DMS153 treated with DMSO at 0.1 percent for 48 hours (cell line): ENCODE measurements around the gene RIMOC1.

Experiments used
- DNase-seq: peaks from one replicate; lab custom pipeline; 2025; ENCODE audit not compliant: unreplicated experiment; lab: John Stamatoyannopoulos, UW

RIMOC1 gene, protein sequence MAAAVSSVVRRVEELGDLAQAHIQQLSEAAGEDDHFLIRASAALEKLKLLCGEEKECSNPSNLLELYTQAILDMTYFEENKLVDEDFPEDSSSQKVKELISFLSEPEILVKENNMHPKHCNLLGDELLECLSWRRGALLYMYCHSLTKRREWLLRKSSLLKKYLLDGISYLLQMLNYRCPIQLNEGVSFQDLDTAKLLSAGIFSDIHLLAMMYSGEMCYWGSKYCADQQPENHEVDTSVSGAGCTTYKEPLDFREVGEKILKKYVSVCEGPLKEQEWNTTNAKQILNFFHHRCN

GRCh38 chr5:41903892-41904799 lies at the start of gene RIMOC1:
TSS of gene RIMOC1 (plus strand) at chr5:41904344. CDS start at chr5:41904368, 24 bp downstream.
- peak; percentile 100 for DNase-seq

DNA sequence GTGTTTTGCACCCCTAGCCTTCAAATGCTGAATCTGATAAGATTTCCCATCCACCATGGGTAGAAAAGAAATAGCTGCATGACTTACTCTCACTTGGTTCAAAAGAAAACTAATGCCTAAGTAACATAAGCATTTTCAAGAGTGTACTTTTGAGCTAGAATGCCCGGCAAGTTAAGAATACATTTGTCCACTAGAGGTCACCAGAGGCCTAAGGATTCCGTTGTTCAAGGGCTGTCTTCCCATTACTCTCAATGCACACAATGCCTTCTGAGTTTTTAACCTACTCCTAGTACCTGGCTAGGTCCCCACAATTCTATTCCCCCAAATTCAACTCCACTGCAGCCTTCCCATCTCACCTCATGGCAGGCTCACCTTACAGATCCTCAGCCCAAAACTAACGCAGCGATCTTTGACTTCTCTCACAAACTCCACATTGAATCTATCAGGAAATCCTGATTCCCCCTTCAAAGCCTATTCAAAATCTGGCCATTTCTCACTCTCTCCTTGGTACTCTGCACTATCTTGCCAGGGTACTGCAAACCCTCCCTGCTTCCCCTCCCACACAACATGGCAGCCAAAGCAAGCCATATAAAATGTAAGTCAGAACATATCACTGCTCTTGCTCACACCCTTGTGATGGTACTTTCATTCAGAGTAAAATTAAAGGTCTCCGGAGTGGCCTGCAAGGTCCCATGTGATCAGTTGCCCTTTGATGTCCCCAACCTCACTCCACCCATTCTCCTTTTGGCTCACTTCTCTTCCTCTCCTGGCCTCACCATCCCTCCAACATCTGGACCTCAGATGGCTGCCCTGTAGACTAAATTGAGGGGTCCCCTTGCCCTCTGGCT lies 47.3 kb upstream of the RIMOC1 start:
- peak; percentile 84 for DNase-seq

GRCh38 chr5:41857989-41858388 lies 46.2 kb upstream of the RIMOC1 start:
- DNase-seq = no peak

DNA sequence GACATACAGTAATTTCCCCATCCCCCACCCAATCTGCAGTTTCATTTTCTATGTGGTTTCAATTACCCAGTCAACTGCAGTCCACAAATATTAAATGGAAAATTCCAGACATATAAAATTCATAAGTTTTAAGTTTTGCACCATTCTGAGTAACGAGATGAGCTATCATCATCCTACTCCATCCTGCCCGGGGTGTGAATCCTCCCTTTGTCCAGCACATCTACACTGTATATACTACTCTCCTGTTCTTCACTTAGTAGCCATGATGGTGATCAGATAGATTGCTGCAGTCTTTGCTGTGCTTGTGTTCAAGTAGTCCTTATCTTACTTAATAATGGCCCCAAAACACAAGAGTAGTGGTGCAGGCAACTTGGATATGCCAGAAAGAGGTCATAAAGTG lies 45.3 kb upstream of the RIMOC1 start:
- no peak for DNase-seq

DNA sequence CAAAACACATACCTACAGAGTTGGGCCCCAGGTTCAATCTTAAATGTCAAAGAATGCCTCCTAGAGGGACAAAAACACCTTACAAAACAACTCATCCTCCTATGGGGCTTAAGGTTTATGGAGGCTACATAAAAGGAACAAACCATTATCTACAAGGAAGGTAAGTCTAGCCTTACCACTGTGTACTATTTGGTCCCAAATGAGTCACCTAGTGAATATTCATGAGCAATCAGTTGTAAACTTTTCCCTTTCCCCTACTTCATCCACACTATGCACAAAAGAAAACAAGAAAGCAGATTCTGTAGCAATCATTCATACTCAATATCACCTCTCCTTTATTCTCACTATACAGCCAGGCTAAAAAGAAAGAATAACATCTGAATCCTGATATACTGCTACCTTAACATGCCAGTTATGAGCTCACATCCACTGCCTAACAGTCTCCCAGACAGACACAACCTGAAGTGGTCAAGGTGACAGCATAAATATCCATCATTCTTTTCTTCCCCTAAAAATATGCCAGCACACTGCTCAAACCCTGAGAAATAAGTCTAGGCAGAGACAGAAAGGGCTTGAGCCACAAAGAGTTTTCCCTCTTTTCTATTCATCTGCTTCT lies 40.2 kb upstream of the RIMOC1 start:
- no peak for DNase-seq

DNA sequence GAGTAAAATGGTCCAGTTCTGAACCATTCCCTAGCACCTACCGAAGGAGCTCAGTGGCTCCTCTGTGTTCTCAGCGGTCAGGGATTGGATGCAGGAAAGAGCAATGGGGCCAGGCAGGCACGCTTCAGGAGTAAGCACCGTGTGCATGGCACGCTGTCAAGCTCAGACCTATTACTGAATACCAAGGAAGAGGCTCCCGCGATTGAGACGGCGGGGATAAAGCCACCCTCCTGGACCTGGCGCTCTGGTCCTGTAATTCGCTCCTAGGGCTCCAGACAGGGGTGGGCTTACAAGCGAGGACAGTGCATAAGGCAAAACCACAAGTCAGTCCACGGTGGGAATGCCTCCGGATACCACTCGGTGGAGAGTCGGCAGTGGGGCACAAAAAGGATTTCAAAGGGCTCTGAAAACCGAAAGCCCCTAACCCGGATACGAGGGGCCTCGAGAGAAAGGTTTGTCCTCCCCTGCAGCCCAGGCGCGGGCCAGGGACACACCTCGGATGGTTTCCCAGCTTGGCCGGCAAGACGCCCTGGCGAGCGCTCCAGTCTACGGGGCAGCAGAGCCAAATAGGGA lies 34.9 kb upstream of the RIMOC1 start:
- DNase-seq = no peak

DNA sequence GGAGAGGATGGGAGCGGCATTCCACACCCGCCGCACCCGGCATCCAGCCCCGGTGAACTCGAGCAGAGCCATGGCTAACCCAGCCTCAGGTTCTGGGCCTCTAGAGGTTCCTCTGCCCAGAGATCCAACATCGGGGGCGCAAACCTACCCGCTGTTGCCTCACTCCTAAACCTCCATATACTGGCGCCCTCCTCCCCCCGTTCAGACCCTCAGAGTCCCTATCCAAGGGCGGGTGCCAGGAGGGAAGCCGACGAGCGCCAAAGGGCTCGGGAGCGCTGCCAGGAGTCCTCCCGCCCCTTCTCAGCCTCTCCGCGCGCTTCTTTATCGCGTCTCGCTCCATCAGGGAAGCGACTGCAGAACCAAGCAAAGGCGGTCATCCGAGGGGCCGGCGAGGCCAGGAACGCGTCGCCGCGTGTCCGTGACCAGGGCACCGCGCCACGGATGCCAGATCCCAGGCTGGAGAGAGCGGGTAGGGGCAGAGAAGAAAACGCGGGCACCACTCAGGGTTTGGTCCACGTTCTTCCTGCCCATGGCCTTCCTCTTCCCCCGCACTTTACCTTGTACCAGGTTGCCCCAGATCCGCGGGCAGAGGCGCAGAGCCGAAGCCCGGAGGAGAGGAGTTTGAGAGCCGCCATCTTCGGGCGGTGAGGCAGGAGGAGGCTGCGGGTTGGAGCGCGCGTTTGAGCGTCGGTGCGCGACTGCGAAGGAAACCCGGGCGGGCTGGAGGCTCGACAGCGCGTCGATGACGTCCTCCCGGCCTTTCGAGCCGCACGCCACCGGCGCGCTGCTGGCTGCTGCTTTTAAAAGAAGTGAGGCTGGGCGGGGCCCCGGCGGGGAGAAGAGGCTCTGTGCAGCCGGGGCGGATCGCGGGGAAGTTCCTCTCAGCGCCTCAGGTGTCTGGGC lies 34.2 kb upstream of the RIMOC1 start, which contains the start of gene OXCT1:
OXCT1 (minus strand) TSS at position 702 of the 903 bp plus-strand sequence; CDS start at position 635, 67 bp downstream.
- peak; percentile 92 for DNase-seq

DNA sequence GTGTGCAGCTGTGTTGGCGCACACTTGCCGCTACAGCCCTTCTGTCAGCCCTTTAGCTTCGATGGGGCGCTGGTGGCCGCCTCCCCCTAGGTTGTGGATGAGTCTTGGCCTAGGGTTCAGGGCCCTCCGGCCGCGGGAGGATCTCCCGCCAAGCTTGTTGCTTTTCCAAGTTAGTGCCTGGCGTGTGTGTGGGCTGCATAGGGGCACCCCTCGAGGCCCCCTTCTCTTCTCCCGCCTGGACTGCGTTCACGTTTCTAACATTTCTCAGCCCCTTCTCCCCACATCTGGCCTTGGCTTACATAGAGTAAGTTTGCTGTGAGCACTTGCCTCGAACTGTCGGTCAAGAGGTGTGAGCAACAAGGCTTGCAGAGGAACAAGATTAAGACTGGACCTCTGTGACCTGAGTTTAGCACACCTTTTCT lies 33.5 kb upstream of the RIMOC1 start:
- DNase-seq = no peak

DNA sequence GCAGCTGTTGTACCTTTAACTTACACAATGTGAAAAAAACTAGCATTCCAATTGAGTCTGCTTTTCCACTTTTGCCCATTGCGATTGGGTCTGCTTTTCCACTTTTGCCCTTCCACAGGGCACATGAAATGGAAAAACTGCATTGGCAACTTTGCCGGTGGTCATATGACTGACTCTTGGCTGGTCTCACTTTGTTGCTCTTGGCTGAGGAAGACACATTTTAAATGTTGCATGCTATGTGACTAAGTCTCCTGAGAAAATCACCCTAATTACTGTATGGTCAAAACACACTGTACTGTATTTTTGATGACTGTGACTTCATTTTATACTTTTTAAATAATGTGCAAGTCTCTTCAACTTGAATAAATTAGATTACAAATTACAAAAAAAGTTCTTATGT lies 32.3 kb upstream of the RIMOC1 start:
- DNase-seq = no peak

DNA sequence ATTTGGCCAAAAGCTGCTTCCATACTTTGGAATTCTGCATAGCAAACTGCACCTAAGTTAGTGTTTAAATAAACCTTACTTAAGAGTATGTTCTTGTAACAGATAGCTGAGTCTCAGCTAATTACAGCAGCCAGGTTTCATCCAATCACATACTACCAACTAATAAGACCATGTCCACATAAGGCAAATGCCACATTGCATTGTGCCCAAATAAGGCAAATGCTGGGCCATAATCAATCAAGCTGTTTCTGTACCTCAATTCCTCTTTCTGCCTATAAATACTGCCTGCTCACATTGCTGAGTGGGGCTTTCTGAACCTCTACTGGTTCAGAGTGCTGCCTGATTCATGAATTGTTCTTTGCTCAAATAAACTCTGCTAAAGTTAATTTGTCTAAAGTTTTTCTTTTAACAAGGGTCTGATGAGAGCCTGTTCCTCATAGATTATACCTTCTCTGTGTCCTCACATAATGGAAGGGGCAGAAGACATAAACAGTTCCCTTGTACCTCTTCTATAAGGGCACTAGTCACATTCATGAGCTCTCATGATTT lies 29.6 kb upstream of the RIMOC1 start:
- DNase-seq = no peak

DNA sequence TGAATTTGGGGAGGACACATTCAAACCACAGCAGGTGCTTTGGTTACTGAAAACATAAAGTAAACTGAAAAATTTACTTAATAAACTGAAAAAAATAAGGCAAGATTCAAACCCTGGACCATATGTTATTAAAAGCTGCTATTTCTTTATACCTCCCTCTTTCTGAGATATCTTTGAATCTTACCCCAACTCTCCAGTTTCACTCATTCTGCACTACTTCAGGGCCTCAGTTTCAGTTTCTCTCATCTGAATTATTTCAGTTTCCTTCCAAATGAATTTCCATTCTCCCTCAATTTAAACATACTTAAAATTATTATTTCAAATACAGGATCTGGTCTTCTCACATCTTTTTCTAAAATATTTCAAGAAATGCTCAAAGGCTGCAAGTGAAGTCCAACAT lies 29.0 kb upstream of the RIMOC1 start:
- no peak for DNase-seq

DNA sequence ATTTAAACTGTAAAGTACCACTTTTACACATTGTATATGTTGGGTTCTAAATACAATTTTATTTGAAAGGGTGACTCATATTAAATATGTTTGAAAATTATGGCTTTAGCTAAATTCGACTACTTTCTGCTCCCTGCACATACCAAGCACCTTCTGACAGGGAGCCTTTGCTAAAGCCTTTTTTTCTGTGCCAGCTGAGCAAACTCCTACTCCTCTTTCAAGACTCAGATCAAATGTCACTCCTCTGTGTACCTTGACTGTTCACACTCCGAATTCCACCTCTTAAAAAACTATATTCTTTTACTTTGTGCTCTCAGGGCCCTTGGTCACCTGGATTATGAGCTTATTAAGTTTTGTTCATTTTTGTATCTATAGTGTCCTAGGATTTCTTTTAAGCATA lies 27.5 kb upstream of the RIMOC1 start:
- DNase-seq = no peak

DNA sequence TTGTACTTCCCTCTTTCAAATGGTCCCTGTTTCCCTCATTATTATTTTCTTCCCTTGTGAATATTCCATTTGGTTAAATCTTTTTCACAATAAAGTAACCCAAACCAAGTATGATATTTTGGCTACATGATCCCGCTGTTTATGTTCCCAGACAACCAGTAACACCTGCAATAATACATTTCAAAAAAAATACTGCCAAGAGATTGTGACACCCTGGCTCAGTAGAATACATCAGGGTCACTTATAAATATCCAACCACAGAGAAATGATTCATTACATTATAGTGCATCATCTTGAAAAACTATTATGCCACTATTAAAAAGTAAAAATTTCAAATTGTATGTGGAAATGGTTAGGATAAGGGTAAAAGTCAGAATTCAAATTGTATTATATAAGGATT lies 26.7 kb upstream of the RIMOC1 start:
- DNase-seq = no peak

GRCh38 chr5:41878173-41878572 lies 26.0 kb upstream of the RIMOC1 start:
- no peak for DNase-seq

DNA sequence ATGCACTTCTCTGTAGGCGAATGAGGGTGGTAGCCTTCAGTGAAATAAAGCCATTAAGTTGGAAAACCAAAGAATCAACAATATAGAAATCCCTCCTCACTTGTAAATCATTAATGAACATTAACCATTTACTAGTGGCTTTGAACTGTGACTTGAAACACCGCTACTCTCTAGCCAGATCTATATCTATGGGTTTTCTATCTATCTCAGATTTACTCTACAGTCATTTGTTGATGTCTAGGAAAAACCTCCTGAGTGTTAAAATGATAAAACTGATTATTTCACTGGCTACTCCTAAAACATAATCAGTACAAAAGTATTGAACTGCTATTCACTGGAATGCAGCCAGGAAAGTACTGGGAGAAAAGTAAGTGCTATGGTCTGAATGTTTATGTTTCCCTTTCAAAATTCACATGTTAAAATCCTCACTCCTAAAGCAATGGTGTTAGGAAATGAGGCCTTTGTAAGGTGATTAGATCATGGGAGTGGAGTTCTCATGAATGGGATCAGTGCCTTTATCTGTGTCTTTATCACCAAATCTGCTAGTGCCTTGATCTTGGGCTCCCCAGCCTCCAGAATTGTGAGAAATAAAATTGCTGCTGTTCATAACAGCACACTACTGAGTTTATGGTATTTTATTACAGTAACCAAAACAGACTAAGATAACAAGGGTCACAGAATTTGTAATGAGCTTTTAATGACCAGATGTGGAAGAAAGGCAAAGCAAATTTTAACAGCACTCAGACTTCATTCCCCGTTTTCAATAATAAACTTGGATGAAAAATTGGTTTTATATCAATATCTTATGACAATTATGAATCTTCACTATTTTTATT lies 25.3 kb upstream of the RIMOC1 start:
- no peak for DNase-seq

- DNase-seq = no peak
Observed at GRCh38 chr5:41882765-41883164, 21.4 kb upstream of the RIMOC1 start.

- no peak for DNase-seq
Observed at GRCh38 chr5:41883243-41883642, 20.9 kb upstream of the RIMOC1 start.

GRCh38 chr5:41883936-41884335 lies 20.2 kb upstream of the RIMOC1 start:
- DNase-seq = no peak
